Calu3 (cell line): ENCODE results near the gene GPD2. TPM values are rescaled to one million over a fixed set of nuclear protein-coding genes. Genes with fewer than 3 reads are reported as not detected.

Source experiments
- BruUV-seq: library from RNA; stranded (reverse); fragments of 400-500 nt; replicated peaks from 2 replicates; lab custom pipeline; 2021; lab: Mats Ljungman, UMichigan
- CTCF ChIA-PET: fragments of 300-600 bp; sonication (Branson Sonifier 250); formaldehyde crosslinking; loops from one replicate; lab custom pipeline; 2022; ENCODE audit warnings: antibody characterized with exemption; lab: Charles Lee
- DNase-seq: peaks from one replicate; pipeline ENCODE4 v3.0.0; 2022
- H3K27ac Mint-ChIP-seq: one replicate; pipeline ENCODE4 v1.8.0; 2022; ENCODE audit warnings: mixed read lengths; ENCODE audit not compliant: unreplicated experiment
- H3K27me3 Mint-ChIP-seq: one replicate; pipeline ENCODE4 v1.8.0; 2022; ENCODE audit warnings: mixed read lengths; ENCODE audit not compliant: unreplicated experiment
- H3K36me3 Mint-ChIP-seq: one replicate; pipeline ENCODE4 v1.8.0; 2022; ENCODE audit warnings: mild to moderate bottlenecking, moderate library complexity, mixed read lengths; ENCODE audit not compliant: insufficient read depth, unreplicated experiment
- H3K4me1 Mint-ChIP-seq: one replicate; pipeline ENCODE4 v1.8.0; 2022; ENCODE audit warnings: mild to moderate bottlenecking, low read depth, mixed read lengths; ENCODE audit not compliant: unreplicated experiment
- H3K4me3 Mint-ChIP-seq: one replicate; pipeline ENCODE4 v1.8.0; 2022; ENCODE audit warnings: mild to moderate bottlenecking, low read depth, moderate library complexity, mixed read lengths; ENCODE audit not compliant: unreplicated experiment
- H3K9me3 Mint-ChIP-seq: one replicate; pipeline ENCODE4 v1.8.0; 2022; ENCODE audit warnings: low read depth, mixed read lengths; ENCODE audit not compliant: unreplicated experiment
- CTCF ChIP-seq: fragments of 200-600 bp; IDR thresholded peaks from one replicate; pipeline ENCODE4 v1.8.0; 2022; ENCODE audit warnings: antibody characterized with exemption; ENCODE audit not compliant: unreplicated experiment
- intact Hi-C: fragments of 100-400 bp; cut with micrococcal nuclease; formaldehyde crosslinking; loops from one replicate; pipeline ENCODE4 v1.10.0; 2022; ENCODE audit not compliant: unreplicated experiment
- total RNA-seq: library from RNA; stranded (reverse); gene quantifications from 2 replicates; pipeline ENCODE4 v1.2.3, GENCODE V29; 2022

GPD2 gene
- total RNA-seq, 1 experiment from 2014 or later: 55.4 TPM

GRCh38 chr2:156512451-156512850 is 76.3 kb downstream of the GPD2 start:
- H3K4me3 Mint-ChIP-seq: no peak overlapping the region
- intact Hi-C loops: no loop called here
- no peak overlapping the region for H3K27ac Mint-ChIP-seq
- CTCF ChIA-PET: no interaction called here
- DNase-seq: no peak
- TF ChIP-seq CTCF: no peak
- BruUV-seq: no TSS peak
- H3K27me3 Mint-ChIP-seq: no peaks in the 10 kb centered on the region
- no peaks in the 10 kb centered on the region for H3K4me1 Mint-ChIP-seq
- H3K36me3 Mint-ChIP-seq: peaks cover 4% of the 10 kb centered on the region
- no peaks in the 10 kb centered on the region for H3K9me3 Mint-ChIP-seq

GRCh38 chr2:156513219-156513618 is 77.0 kb downstream of the GPD2 start:
- intact Hi-C loops: no loop called here
- H3K9me3 Mint-ChIP-seq: no peaks in the 10 kb centered on the region
- no peak overlapping the region for H3K27ac Mint-ChIP-seq
- H3K4me1 Mint-ChIP-seq: no peaks in the 10 kb centered on the region
- H3K4me3 Mint-ChIP-seq: no peak overlapping the region
- no TSS peak for BruUV-seq
- CTCF ChIA-PET: no interaction called here
- no peak for TF ChIP-seq CTCF
- H3K36me3 Mint-ChIP-seq: peaks cover 4% of the 10 kb centered on the region
- no peak for DNase-seq
- H3K27me3 Mint-ChIP-seq: no peaks in the 10 kb centered on the region

GRCh38 chr2:156517419-156517818 is 81.2 kb downstream of the GPD2 start:
- Mint-ChIP-seq H3K36me3 (peaks cover 4% of the 10 kb centered on the region), H3K9me3 (no peaks in the 10 kb centered on the region), H3K27ac (no peak overlapping the region), H3K4me3 (no peak overlapping the region), H3K4me1 (no peaks in the 10 kb centered on the region), H3K27me3 (no peaks in the 10 kb centered on the region)
- BruUV-seq: no TSS peak
- CTCF ChIA-PET: no interaction called here
- DNase-seq: no peak
- TF ChIP-seq CTCF: no peak
- intact Hi-C loops: no loop called here

GRCh38 chr2:156518138-156518537 is 82.0 kb downstream of the GPD2 start:
- intact Hi-C loops: no loop called here
- Mint-ChIP-seq H3K27ac (no peak overlapping the region), H3K9me3 (no peaks in the 10 kb centered on the region), H3K36me3 (peaks cover 4% of the 10 kb centered on the region), H3K27me3 (no peaks in the 10 kb centered on the region), H3K4me3 (no peak overlapping the region), H3K4me1 (no peaks in the 10 kb centered on the region)
- DNase-seq: no peak
- BruUV-seq: no TSS peak
- CTCF ChIA-PET: no interaction called here
- no peak for TF ChIP-seq CTCF
